ENCODE results near the gene KIRREL3.
A peak's percentile ranks its signal among the peaks of the same experiment; 100 is the strongest.

Gene KIRREL3

GRCh38 chr11:127000291-127000968 lies at the start of gene KIRREL3:
Gene KIRREL3 (minus strand): TSS chr11:127000770.
- peak; percentile 72 for DNase-seq

GRCh38 chr11:127050186-127050585 lies 49.6 kb upstream of the KIRREL3 start:
- DNase-seq = no peak

- DNase-seq = no peak
Measured at GRCh38 chr11:127049486-127049885, 48.9 kb upstream of the KIRREL3 start.

GRCh38 chr11:127044535-127044934 lies 44.0 kb upstream of the KIRREL3 start:
- no peak for DNase-seq

GRCh38 chr11:127042445-127042844 lies 41.9 kb upstream of the KIRREL3 start:
- DNase-seq = no peak

GRCh38 chr11:127039591-127039990 lies 39.0 kb upstream of the KIRREL3 start:
- DNase-seq = no peak

- DNase-seq = no peak
Measured at GRCh38 chr11:127037596-127037995, 37.0 kb upstream of the KIRREL3 start.

- DNase-seq = no peak
Measured at GRCh38 chr11:127037001-127037400, 36.4 kb upstream of the KIRREL3 start.

- no peak for DNase-seq
Measured at GRCh38 chr11:127035824-127036223, 35.3 kb upstream of the KIRREL3 start.

GRCh38 chr11:127034973-127035372 lies 34.4 kb upstream of the KIRREL3 start:
- no peak for DNase-seq

GRCh38 chr11:127028648-127029047 lies 28.1 kb upstream of the KIRREL3 start:
- DNase-seq = no peak

- DNase-seq = no peak
Measured at GRCh38 chr11:127027789-127028188, 27.2 kb upstream of the KIRREL3 start.

- no peak for DNase-seq
Measured at GRCh38 chr11:127027000-127027399, 26.4 kb upstream of the KIRREL3 start.

GRCh38 chr11:127023991-127024390 lies 23.4 kb upstream of the KIRREL3 start:
- no peak for DNase-seq

- no peak for DNase-seq
Measured at GRCh38 chr11:127018683-127019279, 18.2 kb upstream of the KIRREL3 start.

GRCh38 chr11:127017482-127017881 lies 16.9 kb upstream of the KIRREL3 start:
- DNase-seq = peak; percentile 87

- DNase-seq = no peak
Measured at GRCh38 chr11:127013550-127013949, 13.0 kb upstream of the KIRREL3 start.

- no peak for DNase-seq
Measured at GRCh38 chr11:127006311-127006710, 5.7 kb upstream of the KIRREL3 start.

- DNase-seq = peak; percentile 92
Measured at GRCh38 chr11:127003260-127003981, 2.9 kb upstream of the KIRREL3 start.

GRCh38 chr11:127002669-127003259 lies 2.2 kb upstream of the KIRREL3 start:
- DNase-seq = no peak

GRCh38 chr11:127000981-127001380 lies 411 bp upstream of the KIRREL3 start:
- DNase-seq = no peak

- no peak for DNase-seq
Measured at GRCh38 chr11:126999366-126999765, 1.2 kb downstream of the KIRREL3 start.

GRCh38 chr11:126997641-126998040 lies 2.9 kb downstream of the KIRREL3 start:
- no peak for DNase-seq

GRCh38 chr11:126997196-126997595 lies 3.4 kb downstream of the KIRREL3 start:
- DNase-seq = no peak

All from islet precursor cell (in vitro differentiated cells).